ENCODE data around the gene PDE4D.
"Not testable (repeated sequence)": the region's sequence is repeated elsewhere in the genome, so short reads cannot be mapped to it uniquely, and the experiment has no call there.

The PDE4D gene

DNA sequence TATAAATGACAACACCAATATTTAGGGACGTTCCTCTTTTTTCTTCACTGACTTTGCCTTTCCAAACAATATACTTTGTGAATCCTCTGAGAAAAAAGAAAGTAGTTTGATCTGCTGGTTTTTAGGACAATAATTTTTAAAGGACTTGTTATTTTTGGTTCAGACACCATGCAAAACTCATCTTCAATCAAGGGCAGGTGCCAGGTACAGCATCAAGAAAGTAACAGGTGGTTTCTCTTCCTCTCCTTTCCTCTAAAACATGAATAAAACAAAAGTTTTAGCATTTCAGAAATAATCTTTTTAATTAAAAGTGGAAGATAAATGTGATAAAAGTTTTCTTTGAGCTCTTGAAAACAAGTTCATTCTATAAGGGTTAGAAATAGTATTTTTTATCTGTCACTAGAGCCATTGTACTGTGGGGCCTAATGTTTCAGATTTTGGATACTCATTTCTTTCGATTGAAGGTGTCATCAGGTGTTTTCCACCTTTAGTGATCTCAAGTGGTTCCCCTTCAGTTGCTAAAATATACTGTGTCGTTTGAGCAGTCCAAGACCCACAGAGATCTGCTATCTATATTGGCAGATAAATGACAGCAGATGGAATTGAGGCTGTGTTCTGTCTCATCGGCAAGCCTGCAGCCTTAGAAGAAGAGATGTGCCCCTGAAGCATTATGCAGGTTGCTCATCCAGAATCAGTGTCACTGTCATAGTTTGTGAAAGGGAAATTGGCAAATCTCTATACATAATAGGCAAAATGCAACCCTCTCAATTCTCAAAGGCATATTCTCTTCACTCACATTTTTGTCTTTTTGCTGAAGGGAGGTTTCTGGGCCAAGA lies 499.7 kb downstream of the PDE4D start:
- no peak for DNase-seq

DNA sequence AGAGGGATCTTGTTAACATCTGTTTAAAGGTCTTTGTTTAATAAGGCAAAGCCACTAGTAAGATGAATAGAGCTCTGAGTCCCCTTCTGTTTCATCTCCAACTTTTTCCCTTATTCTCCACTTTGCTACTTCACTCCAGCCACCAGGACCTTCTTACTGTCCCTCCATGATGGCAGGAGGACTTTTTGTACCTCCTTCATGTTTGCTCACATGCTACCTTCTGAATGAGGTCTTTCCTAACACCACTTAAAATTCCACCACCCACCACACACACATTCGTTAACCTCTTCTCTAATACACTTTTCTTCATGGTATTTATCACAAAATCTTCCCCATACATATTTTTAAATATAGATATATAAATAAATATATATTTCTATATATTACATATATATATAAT lies 501.9 kb downstream of the PDE4D start:
- no peak for DNase-seq

- DNase-seq, result no peak
Measured at GRCh38 chr5:59390989-59391388, 502.5 kb downstream of the PDE4D start.

DNA sequence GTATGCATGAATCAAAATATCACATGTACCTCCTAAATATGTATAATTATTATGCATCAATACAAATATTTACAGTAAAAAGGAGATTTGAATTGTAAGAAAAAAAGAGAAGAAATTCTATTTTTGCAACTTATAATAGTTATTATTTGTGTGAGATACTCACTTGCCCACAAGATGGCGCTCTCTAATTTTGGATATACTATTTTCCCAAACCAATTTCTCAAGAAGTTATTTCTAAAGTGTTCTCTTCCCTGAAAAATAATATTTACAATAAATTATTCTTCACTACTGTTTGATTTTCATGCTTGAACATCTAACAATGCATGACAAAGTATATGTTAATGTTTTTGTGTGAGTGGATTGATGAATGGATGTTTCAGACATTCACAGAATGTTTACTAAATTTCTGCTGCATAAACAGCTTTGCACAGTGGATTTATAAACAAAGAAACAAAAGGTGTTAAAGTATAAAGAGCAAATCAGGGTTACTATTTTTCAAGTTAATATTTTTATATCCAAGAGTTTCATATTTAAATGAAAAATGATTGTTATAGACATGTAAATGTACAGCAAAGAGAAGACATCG lies 503.4 kb downstream of the PDE4D start:
- DNase-seq, result no peak

GRCh38 chr5:59387127-59387526 lies 506.4 kb downstream of the PDE4D start:
- DNase-seq, result no peak

DNA sequence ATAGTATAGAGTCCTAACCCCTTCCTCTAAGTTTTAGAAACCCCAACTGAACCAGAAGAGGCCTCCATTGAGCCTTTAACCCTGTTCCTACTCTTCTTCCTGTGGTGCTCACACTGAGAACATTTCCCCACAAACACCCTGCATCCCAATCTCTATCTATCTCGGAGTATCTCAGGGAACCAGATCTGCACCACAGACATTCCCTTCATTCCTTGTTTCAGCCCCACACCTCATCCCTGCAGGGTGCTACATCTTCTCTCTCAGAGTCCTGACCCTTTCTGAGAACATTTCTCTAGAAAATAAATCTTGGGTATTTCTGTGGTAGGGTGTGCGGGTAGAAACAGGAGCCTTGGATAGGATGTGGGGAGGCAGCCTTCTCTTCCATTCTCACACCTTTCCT lies 507.8 kb downstream of the PDE4D start:
- DNase-seq, result no peak

DNA sequence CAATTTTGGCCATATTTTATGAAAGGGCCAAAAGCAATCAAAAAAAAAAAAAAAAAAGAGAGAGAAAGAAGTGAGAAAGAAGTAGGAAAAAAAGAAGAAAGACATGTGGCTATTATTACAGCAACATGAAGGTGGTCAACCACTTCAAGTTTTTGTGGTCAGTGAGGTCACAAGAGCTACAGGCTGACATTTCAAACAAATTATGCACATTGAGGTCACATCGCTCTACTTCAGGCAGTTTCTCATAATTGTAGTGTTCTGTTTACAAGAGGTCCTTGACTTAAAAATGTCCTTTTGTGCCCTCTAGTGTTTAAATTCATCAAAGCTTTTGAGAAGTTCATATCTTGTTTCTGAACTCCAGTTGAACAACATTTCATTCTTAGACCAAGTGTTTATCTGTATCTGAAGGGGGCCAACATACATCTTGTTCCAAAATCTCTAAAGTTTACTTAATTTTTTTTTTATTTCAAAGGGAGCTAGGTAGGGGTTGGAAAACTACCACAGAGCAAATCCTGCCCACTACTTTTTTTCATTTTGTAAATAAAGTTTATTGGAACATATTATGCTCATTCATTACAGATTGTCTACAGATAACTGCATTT lies 513.1 kb downstream of the PDE4D start:
- DNase-seq, result peak; percentile 26

DNA sequence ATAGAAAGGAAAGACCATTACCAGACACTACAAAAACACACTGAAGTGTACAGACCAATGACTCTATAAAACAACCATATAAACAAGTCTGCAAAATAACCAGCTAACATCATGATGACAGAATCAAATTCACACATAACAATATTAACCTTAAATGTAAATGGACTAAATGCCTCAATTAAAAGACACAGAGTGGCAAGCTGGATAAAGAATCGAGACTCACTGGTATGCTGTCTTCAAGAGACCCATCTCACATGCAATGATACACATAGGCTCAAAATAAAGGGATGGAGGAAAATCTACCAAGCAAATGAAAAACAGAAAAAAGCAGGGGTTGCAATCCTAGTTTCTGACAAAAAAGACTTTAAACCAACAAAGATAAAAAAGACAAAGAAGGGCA lies 519.5 kb downstream of the PDE4D start:
- DNase-seq, result not testable (repeated sequence)

GRCh38 chr5:59371525-59372127 lies 521.9 kb downstream of the PDE4D start:
- DNase-seq, result no peak

DNA sequence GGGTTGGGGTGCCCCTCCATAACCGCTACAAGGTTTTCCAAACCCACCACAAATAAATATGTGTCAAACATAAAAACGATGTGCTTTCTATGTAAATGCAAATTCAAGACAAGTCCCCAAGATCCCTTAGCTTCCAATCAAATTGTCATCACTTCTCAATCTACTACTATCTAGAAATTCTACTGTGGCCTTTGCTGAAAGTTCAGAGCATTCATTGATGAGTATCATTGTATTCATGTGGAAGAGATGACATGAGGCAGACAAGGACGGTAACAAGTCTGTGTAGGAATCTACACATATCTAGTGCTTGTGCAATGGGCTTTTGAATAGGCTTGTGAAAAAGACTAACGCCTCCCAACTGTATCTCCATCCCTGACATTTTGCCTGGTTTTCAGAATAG lies 524.6 kb downstream of the PDE4D start:
- DNase-seq, result no peak

GRCh38 chr5:59367791-59368394 lies 525.6 kb downstream of the PDE4D start:
- DNase-seq, result no peak

- no peak for DNase-seq
Measured at GRCh38 chr5:59366784-59367183, 526.7 kb downstream of the PDE4D start.

DNA sequence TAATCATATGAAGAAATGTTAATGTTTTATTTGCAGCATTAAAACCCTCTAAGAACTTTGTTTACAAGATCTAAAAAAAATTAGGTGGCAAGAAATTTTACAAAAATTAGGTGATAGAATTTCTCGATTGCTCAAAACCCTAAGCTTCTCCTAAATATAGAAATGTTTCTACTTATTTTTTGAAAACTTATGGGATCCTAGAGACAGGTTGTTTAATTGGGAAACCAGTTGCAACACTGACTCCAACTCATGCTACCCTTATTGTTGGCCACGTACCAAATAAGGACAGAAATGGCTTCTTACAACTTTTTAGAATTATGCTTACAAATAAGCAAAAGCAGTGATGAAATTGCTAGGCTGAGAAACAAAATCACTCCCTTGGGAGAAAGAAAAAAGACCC lies 531.1 kb downstream of the PDE4D start:
- DNase-seq, result no peak

DNA sequence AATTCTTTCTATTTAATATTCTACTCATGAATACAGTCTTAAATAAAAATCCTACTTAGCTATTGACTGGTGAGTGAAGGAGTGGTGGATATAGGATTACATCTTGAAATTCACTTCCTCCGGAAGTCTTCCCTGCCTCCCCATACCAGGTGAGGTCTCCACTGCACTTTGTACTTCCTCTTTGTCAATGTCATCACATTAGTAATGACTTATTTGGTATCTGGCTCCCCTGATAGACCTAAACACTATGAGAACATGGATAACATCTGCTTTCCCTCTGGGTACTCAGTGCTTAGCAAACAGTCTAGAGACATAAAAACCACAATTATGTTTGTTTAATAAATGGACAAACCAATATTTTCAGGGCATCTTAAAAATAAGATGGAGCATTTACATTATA lies 532.1 kb downstream of the PDE4D start:
- DNase-seq, result no peak

DNA sequence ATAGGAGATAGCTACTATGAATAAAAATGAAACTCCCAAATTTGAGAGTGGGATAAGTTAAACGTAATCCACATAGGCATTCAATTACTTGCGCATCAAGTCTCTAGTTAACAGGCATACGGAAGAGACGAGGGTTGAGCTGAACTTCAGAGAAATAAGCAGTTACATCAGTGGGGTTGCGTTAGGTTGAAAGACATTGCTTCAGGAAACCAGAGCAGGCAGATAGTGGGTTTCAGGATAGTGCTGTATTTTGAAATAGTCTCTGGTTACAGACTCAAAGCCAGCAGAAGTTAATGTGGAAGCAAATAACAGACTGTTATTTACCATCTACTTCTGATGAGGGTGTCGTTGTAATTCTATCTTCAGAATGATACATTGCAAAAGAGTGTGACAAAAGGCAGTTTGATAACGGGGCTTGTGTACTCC lies 533.4 kb downstream of the PDE4D start:
- no peak for DNase-seq

GRCh38 chr5:59358005-59358861 lies 535.3 kb downstream of the PDE4D start:
- no peak for DNase-seq

- no peak for DNase-seq
Measured at GRCh38 chr5:59357381-59357977, 536.0 kb downstream of the PDE4D start.

DNA sequence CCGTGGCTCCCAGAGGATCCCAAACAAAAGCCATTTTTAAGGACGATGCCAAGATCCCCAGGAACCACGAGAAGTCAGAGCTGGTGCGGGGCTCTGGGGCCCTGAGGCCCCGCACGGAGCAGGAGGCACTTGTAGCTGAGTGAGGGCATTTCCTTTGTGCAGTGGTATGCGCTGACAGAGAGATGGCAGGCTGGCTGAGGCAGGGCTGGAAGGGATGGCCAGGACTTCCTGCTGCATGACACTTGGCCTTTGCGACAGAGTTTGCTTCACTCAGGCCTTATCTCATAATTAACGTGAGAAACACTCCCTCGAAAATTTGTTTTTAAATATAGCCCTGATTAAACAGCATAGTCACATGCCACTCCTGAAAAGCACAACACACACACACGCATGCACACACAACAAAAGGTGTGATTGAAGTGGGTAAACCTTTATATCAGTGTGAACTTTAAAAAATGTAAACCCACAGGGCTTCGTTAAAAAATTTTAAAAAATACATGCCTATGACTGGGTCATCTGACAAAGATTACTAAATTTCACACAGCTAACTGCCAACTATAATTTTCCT lies 536.6 kb downstream of the PDE4D start:
- no peak for DNase-seq

DNA sequence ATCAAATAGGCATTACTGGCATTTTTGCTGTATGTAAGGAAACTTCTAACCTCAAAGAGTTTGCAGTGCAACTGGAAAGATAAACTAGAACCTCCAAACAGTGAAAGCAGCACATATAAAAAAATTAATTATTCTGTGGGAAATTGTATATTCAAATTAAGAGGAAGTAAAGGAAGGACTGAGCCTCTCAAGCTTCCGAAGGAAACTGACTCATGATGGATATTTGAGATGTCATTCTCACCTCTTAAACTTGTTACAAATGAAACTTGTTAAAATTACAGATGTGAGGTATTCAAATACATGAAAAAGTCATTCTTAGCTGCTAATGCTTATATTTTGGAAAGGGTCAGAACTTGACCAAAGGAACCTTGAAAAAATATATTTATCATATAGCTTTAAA lies 538.7 kb downstream of the PDE4D start:
- DNase-seq, result no peak

DNA sequence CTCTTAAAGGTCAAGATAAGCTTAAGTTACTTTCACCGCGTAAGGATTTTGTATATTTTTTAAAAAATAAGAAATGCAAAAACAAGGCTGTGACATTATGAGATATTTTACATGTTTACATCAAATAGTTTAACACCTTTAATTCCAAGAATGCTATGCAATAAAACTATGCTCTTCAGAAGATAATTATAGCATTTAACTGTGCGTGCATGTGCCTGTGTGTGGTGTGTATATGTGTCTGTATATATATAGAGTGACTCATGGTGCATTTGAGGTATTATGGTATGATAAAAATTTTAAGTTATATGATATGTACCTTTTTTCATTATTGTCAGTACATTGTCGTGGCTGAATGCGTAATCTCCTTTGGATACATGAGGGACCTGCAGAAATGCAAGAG lies 539.3 kb downstream of the PDE4D start:
- no peak for DNase-seq

DNA sequence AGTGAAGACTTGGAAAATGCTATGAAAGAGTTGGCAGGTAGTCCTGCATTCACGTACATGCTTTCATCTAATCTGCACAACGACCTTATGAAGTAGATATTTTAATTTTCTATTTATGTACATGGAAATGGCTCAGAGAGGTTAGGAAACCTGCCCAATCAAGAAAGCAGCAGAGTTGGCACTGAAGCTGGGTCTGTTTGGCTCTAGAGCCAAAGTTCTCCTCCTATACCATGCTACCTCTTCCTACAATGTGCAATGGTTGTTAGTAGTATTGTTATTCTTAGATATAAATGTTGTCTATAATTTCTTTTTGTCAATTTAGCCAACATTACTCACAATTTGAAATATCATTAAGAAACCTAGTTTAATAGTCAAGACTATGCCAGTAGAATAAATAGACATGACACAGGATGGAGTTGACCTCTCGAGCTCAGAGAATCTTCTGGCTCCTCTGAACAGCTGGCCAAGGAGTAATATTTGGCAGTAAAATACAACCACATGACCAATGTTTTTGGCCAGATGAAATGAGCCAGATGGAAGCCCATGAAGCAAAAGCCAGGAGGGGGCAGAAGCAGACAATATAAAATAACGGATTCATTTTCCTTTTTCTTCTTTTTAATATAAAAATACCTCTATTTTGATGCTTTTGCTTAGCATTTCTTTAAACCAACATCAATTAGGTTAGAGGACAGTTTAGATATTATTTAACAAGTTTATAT lies 542.3 kb downstream of the PDE4D start:
- no peak for DNase-seq
